ENCODE measurements around the gene ESPL1.

The ESPL1 gene

DNA sequence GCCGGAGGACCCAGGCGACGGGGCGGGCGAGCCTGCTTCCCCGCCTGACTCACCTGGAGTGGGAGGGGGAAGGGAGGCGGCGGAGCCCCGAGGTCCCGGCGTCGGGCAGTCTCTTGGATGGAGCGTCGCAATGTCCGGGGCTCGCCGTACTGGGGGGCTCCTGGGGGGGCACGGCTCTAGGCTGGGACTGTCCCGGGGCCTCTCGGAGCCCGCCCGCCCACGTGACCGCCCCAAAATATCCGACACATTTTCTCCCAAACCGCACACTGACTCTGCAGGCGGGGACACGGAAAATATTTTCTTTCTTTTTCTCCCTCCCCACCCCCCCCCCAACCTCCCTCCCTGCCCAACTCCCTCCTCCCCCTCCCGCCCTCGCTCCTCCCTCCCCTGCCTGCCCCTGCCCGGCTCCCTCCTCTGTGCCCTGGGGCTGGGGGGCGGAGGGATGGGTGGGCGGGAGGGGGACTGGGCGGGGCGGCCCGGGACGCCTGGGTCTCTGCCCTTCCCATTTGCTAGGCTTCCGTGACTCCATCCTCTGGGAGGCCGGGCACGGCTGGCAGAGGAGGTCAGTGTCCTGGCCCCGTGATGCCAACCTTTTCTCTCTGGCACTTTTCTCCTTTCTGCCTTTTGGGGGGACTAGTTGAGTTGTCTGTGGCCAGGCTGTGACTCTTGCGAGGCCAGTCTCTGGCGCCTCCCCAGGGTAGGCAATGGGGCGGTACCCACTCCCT is 36.0 kb upstream of the ESPL1 start, which contains the start of gene RARG:
Gene RARG (minus strand): TSS at position 289 of the 725 bp plus-strand sequence. CDS start 4,664 bp downstream, outside the sequence.
- peak; percentile 63 for DNase-seq

DNA sequence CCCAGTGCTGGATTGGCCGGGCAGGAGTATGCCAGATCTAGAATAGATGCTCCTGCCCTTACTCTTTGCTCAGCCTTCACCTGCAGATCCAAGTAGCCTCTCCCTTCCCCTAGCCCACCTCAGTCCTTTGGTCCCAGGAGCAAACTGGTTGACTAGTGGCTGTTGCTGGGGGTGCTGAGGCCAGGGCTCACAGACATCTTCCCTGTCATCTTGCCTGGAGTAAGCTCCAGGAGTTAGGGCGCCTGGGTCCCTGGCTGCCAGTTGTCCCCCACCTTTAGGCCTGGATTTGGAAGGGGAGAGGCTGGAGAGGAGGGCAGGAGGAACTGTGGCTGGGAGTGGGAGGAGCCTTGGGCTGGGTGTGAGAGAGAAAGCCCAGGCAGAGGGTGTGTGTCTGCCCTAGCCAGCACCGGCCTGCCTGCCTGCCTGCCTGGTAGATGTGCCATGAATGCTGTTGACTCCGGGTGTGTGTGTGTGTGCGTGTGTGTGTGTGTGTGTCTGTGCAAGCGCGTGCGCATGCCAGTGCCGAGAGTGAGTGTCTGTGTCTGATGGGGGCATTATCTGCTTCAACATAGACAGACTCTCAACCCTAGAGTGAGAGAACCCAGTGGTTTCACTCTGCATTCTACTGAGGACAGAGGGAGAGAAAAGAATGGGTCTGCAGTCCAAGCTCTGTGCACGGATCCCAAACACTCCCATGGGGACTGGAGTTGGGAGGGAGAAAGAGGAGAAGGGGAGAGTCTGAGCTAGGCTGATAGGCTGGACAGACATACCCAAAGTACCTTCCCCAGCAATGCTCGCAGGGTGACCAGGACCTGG is 35.2 kb upstream of the ESPL1 start:
- no peak for DNase-seq

DNA sequence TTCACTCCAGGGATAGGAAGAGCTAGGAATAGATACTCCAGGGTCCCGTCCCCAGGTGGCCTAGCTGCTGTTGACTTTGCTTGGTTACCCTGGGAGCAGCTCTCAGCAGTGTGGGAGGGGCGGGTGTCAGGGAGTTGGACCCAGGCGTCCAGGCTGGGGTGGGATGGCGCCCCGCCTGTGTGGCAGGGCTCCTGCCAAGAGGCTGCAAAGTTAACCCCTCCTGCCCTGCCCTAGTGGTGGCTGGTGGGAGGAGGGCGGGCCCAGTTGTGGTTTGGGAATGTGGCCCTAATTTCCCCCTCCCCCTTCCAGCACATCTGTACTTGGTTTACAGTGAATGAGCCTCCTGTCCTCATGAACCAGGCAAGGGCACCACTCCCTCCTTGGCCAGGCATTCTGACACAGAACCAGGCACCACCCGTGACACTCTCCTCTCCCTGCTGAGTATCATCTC is 34.4 kb upstream of the ESPL1 start:
- no peak for DNase-seq

DNA sequence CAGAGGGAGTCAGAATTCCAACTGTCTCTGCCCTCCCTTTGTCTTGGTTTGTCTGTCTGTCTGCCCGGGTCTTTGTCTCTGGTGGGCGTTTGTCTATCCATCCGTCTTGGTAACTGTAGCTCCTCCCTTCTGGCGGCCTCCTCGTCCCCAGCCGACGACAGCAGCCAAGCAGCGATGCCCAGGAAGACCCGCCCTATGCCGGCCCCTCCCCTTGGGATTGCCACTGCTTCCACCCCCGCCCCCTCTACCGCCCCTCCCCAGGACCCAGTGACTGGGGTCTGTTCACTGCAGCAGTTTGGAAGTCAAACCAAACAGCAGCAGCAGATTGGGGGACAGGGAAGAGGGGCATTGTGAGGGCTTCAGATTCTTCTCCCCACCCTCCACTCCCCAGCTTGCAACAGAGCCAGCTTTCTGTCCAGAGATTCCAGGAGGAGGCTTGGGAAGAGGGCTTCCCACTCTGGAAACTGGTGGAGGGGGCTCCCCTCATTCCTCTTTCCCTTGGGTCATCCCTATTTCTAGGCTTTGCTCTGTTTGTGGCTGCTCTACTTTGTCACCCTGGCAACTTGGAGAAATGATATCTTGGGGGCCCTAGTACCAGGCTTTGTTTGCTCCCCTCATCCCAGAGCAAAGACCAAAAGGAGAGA is 33.7 kb upstream of the ESPL1 start:
- DNase-seq, result no peak

DNA sequence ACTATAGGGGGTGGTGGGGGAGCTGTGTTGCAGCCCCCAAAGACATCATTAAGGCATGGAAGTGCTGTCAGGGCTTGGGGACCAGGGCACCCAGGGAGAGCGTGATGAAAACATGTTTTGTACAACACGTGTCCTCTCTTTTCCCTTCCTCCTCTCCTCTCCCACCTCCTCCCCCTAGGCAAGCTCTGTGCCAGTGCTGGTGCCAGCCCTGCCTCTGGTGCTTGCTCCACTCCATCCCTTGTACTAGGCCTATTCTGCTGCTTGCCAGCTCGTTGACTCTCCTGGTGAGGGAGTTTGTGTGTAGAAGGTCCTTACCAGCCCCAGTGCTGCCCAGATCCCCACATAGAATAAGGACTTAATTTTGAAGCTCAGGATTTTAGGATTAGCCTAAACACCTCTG is 32.9 kb upstream of the ESPL1 start:
- no peak for DNase-seq

DNA sequence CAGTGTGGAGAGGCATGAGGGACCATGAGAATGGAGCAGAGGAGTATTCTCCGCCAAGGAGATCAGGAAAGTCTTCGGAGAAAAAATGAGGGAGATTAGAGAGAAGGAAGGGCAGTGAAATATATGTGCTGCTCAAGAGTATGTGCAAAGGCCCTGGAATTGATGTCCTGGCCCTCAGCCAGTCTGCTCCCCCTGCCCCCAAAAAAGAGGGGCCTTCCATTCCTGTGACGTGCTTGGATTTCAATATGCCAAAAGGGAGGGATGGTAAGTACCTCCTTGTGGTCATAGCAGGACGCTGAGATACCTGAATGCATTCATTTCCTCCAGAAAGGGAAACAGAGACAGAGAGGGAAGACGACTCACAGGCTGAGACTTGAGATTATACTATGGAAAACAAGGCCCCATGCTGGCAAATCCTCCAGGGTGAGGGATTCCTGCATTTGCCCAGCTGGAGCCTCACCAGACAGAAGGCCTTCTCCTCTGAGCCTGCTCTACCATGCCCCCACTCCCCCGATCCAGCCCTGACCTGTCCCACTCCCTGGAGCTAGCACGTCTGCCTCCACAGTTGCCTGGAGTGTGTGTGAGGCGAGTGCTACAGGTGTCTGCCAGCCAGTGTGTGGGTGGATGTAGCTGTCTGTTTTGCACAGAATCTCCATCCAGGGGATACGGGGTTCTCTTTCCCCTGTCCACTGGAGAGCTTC is 32.2 kb upstream of the ESPL1 start:
- DNase-seq, result no peak

DNA sequence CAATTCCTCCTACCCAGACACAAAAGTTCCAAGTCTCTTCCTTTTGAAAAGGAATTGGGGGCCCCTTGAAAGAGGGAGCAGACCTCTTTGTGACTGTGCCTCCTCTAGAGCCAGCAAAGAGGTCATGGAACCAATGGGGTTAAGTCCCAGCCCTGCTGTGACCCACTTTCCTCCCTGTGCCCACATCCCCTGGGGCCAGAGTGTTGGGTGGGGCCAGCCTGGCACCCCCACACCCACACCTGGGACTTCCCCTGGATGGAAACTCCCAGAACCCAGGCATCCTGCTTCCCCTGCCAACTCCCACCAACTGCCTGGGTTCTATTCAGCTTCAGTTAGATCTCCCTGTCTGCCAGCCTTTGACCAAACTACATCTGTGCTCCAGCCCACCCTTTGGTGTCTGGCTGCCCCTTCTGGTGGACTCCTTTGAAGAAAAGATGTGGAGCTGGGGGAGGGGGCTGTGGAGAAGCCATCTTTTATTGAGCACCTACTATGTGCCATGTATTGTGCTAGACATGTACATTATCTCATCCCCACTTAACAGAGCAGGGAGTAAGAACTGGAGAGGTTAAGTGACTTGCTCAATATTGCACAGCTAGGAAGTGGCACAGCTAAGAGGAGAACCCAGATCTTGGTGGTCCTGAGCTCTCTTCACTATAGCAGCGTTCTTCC is 31.5 kb upstream of the ESPL1 start:
- DNase-seq, result no peak

DNA sequence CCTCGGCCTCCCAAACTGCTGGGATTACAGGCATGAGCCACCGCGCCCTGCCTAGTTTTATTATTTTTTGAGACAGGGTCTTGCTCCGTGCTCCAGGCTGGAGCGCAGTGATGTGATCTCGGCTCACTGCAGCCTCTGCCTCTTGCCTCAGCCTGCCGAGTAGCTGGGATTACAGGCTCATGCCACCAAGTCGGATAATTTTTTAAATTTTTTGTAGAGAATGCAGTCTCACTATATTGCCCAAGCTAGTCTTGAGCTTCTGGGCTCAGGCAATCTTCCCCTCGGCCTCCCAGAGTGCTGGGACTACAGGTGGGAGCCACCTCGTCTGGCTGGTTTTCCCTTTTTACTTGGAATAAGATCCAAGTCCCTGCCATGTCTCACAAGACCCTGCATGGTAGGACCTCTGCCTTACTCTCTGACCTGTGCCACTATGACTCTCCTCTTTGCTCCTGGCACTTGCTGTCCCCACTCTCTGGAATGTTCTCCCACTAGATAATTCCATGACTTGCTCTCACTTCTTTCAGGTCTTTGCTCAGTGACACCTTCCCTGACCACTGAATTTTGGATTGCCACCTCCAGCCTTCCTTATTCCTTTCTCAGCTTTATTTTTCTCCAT is 28.3 kb upstream of the ESPL1 start:
- no peak for DNase-seq

DNA sequence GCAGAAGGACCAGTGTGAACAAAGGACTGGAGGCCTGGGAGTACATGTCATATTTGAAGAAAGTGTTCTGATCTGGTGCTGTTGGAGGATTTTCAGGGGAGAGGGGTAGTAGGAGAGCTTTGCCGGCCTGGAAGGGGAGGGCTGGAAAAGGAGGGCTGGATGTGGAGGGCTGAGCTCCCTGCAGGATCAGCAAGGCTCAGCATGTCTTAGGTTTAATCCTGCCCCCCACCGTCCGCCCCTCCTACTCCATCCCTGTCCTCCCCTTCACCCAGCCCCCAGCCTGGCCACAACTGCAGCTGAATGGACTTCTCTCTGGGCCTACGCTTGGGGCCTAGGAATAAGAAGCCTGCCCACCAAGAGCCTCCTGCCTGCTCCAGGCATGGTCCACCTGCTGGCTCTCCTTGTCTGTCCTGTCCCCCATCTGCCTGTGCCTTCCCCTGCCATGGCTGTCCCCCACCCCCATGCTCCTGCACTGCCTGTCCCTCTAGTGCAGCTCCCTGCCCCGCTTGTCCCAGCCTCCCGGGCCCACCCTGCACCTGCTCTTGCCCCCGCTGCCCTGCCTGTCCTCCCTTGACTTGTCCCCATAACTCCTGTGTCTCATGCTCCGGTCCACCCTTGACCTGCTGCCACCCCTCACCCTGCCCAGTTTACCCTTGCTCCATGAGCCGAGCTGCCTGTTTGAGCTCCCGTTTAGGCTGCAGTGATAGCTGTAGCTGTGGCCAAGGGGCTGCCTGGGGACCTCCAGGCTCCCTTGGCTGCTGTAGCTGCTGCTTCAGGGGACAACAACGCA is 26.3 kb upstream of the ESPL1 start:
- no peak for DNase-seq

DNA sequence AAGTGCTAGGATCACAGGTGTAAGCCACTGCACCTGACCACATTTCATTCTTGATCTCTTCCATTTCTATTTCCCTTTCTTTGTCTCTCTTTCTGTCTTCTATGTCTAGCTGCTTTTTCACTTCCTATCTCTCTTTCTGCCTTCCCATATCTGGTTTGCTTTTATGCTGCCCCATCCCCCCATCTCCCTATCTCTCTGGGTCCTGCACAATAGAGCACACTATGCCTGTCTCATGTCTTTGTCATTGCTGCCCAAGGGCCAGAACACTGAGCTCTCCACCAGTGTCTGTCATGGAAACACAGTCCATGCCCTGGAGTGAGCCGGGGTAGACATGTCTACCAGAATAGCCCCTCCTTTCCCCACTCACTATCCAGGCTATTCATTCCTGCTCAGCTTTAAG is 23.8 kb upstream of the ESPL1 start:
- DNase-seq, result no peak

DNA sequence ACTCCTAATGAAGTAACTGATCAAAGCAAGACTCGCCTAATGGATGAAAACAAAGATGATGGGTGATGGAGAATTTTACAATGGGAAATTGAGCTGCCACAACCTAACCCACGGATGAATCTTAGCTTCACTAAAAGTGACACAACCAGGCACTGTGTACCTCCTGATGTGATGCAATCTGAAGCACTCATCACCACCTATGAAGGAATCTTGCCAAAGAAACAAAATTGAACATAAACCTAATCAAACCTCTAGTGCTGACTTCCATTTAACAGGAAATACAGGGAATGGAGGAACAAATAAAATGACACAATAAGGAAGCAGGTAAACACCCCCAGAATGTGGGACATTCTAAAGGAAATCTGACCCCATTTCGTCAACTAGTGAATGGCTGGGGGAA is 22.8 kb upstream of the ESPL1 start:
- no peak for DNase-seq

DNA sequence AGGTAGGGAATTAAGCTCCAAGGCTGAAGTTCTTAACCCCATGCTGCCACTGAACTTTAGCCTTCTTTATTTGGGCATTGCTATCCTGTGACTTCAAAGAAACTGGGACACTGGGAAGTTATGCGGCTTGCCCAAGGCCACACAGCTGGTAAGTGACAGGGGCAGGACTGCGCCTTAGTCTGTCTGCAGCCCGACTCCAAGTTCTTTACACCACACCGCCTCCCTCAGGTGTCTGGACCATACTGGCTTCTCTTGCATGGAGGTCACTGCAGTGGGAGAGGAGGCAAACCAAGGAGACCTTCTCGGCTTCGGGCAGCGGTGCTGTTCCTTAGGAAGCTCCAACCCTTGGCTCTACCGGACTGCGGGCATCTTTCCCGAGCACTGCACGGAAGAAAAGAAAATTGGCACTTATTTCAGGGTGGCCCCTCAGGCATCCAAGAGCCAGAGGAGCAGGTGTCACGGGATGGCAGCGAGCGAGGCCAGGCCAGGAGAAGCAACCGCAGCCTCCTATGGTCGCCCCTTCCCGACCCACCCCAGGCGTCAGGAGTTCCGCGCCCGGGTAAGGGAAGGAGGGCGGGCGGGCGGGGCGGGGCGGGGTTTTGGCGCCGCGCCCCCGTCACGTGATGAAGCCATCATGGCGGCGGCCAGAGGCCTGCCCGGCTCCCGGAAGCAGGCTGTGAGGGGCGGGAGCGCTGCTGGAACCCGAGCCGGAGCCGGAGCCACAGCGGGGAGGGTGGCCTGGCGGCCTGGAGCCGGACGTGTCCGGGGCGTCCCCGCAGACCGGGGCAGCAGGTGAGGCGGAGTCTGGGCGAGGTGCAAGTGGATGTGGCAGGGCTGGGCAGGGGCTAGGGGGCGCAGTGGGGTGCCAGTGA is 16.4 kb upstream of the ESPL1 start:
- DNase-seq, result no peak

DNA sequence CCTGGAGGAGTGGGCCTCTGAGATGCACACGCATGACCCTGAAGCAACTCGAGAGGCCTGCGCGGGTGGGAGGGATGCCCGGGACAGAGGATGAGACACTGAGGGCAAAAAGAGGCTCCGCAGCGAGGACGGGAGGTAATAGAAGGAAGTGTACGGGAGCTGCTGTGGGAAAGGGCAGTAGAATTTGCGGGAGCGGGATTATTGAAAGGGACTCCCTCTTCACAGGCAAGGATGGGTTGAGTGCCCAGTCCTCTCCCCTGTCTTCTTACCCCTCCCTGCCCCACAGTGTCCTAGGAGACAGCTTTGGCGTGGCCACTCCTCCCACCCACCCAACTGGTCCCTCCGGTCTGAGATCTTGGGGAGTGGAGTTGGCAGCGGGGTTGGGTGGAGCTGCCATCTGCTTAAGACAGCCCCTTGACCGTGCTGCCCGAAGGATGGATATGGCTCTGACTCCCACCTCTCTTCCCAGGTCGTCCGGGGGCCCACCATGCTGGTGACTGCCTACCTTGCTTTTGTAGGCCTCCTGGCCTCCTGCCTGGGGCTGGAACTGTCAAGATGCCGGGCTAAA is 15.7 kb upstream of the ESPL1 start:
- DNase-seq, result no peak

DNA sequence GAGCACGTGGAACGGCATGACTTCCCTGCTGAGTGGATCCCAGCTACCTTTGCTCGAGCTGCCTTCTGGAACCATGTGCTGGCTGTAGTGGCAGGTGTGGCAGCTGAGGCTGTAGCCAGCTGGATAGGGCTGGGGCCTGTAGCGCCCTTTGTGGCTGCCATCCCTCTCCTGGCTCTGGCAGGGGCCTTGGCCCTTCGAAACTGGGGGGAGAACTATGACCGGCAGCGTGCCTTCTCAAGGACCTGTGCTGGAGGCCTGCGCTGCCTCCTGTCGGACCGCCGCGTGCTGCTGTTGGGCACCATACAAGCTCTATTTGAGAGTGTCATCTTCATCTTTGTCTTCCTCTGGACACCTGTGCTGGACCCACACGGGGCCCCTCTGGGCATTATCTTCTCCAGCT is 14.8 kb upstream of the ESPL1 start:
- no peak for DNase-seq

DNA sequence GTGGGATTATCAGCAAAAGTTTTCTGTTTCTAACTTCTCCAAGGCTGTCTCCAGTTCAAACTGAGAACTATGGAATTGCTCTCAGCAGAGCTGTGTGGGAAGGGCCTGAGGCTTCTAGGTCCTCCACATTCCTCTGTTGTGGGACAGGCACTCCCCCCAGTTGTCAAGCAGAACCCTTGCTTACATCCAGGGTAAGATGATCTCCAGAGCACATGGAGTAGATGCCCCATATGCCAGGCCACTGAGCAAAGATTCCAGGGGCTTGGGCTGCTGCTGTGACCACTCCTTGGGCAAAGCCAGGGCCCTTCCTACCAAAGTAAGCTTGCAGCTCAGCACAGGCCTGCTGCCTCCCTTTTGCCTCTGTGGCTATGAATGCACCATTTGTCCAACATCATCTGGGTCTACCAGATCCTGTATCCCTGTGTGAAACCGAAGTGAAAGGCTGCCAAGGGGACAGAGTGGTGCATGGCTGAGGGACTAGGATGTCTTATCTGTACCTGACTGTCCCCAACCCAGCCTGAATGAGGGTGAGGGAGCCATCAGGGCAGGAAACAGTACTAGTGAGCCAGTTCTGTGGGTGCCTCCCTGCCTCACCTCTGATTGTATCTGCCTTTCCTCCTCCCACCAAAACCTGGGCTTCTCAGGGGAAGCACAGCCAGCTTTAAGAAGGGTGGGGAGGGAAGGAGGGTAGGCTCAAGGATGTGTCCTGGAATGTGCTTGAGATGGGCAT is 13.1 kb upstream of the ESPL1 start:
- no peak for DNase-seq

DNA sequence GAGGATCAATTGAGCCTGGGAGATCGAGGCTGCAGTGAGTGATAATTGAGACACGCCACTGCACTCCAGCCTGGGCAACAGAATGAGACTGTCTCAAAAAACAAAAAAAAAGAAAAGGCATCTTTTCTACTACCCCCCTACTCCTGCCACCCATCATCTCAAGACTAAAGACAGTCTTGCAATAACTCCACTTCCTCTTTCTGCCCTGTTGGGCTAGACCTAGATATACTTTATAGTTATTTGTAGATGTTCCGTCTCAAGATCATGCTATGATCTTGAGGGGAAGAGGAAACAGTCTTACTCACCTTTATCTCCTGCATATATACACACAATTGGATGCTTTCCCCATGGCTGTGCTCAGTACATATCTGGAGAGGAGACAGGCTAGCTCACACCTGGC is 12.1 kb upstream of the ESPL1 start:
- no peak for DNase-seq

DNA sequence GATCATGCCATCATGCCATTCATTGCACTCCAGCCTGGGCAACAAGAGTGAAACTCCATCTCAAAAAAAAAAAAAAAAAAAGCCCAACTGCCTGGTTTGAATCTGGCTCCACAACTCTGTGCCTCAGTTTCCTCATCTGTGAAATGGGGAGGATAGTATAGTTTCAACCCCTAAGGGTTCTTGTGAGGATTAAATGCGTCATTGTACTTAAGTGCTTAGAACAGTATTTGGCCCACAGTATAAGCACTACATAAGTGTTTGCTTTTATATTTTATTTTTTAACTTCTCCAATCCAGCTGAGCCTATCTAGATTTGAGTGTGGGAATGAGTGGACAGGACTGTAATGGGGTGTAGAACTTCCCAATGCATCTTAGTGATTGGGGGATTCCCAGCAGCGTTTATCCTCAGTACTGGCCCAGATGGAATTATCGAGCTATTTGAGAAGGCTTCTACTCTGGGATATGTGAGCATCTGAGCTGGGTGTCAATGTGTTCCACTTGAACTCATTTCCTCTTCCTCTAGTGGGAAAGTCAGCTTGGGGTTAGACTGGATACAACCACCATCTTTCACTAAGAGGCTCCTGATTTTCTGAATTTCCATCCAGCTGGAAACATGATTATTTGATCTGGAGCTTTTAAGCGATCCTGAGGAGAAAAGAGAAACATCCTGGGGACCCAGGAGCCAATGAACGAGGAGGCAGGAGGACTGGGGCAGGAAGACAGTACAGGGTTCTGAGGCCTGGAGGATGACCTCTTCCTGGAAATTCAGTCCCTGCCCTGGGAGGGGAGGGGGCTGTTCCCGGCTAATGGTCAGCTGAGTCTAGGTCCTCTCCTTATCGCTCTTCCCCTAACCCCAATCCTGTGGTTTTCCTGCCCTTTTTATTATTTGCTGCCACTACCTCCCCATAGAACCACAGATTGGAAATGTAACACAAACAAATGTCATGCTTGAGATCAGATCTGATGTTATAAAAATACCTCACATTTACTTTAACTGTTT is 9.3 kb upstream of the ESPL1 start:
- DNase-seq, result no peak

DNA sequence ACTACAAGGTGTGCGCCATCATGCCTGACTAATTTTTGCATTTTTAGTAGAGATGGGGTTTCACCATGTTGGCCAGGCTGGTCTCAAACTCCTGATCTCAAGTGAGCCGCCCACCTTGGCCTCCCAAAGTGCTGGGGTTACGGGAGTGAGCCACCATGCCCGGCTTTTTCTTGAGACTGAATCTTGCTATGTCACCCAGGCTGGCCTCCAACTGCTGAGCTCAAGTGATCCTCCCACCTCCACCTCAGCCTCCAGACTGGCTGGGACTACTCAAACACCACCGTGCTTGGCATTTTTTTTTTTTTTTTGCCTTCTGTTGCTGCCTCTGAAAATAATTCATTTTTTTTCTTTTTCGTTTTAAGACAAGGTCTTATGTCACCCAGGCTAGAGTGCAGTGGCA is 8.2 kb upstream of the ESPL1 start:
- DNase-seq, result no peak
